ENCODE data around the gene SYT12.

- TF ChIP-seq, protein P1, sequence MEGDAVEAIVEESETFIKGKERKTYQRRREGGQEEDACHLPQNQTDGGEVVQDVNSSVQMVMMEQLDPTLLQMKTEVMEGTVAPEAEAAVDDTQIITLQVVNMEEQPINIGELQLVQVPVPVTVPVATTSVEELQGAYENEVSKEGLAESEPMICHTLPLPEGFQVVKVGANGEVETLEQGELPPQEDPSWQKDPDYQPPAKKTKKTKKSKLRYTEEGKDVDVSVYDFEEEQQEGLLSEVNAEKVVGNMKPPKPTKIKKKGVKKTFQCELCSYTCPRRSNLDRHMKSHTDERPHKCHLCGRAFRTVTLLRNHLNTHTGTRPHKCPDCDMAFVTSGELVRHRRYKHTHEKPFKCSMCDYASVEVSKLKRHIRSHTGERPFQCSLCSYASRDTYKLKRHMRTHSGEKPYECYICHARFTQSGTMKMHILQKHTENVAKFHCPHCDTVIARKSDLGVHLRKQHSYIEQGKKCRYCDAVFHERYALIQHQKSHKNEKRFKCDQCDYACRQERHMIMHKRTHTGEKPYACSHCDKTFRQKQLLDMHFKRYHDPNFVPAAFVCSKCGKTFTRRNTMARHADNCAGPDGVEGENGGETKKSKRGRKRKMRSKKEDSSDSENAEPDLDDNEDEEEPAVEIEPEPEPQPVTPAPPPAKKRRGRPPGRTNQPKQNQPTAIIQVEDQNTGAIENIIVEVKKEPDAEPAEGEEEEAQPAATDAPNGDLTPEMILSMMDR (conservative IDR thresholded peaks at IDR 0.05; ENCODE audit: low read length), result no peak
- TF ChIP-seq EZH2phosphoT487 (IDR thresholded peaks at IDR 0.05; ENCODE audit: borderline replicate concordance), result no peak
These were observed 44.2 kb upstream of the SYT12 start for GRCh38 chr11:66978717-66979116.

Data from Loucy (cell line).